MCF 10A (cell line): ENCODE results near the gene AMN1. TPM values are rescaled to one million over a fixed set of nuclear protein-coding genes. Genes with fewer than 3 reads are reported as not detected.

Experiments
- BruUV-seq: library from RNA; stranded (reverse); fragments of 400-500 nt; replicated peaks from 2 replicates; lab custom pipeline; 2021; lab: Mats Ljungman, UMichigan
- CTCF ChIA-PET: fragments of 300-600 bp; sonication (Branson Sonifier 250); formaldehyde crosslinking; extraction: SDS; loops from one replicate; lab custom pipeline; 2021; ENCODE audit warnings: antibody characterized with exemption, inconsistent platforms; lab: Yijun Ruan, JAX
- POLR2A ChIA-PET: fragments of 300-600, 350-650 bp; sonication (Branson Sonifier 250); formaldehyde crosslinking; extraction: SDS; loops from one replicate; lab custom pipeline; 2020; ENCODE audit warnings: antibody characterized with exemption, inconsistent platforms; lab: Yijun Ruan, JAX
- DNase-seq: peaks from one replicate; pipeline ENCODE4 v3.0.0-alpha.2; 2018; ENCODE audit not compliant: unreplicated experiment
- H3K27ac Mint-ChIP-seq: one replicate; pipeline ENCODE4 v1.8.0; 2022; ENCODE audit warnings: mild to moderate bottlenecking, low read depth, mixed read lengths; ENCODE audit not compliant: unreplicated experiment
- H3K27me3 Mint-ChIP-seq: one replicate; pipeline ENCODE4 v1.8.0; 2022; ENCODE audit warnings: mixed read lengths; ENCODE audit not compliant: insufficient read depth, unreplicated experiment
- H3K36me3 Mint-ChIP-seq: one replicate; pipeline ENCODE4 v1.8.0; 2022; ENCODE audit warnings: mild to moderate bottlenecking, moderate library complexity, mixed read lengths; ENCODE audit not compliant: insufficient read depth, unreplicated experiment
- H3K4me1 Mint-ChIP-seq: one replicate; pipeline ENCODE4 v1.8.0; 2022; ENCODE audit warnings: mixed read lengths; ENCODE audit not compliant: insufficient read depth, unreplicated experiment
- H3K4me3 Mint-ChIP-seq: one replicate; pipeline ENCODE4 v1.8.0; 2022; ENCODE audit warnings: mild to moderate bottlenecking, moderate library complexity, mixed read lengths; ENCODE audit not compliant: unreplicated experiment
- H3K9me3 Mint-ChIP-seq: one replicate; pipeline ENCODE4 v1.8.0; 2022; ENCODE audit warnings: mixed read lengths; ENCODE audit not compliant: unreplicated experiment
- CTCF ChIP-seq: fragments of 200-600 bp; IDR thresholded peaks from one replicate; pipeline ENCODE4 v1.8.0; 2022; ENCODE audit warnings: antibody characterized with exemption, mild to moderate bottlenecking; ENCODE audit not compliant: unreplicated experiment
- intact Hi-C: fragments of 100-400 bp; cut with micrococcal nuclease; formaldehyde crosslinking; loops from 2 replicates; pipeline ENCODE4 v1.14.1; 2022
- total RNA-seq: library from RNA; stranded (reverse); gene quantifications from 2 replicates; pipeline ENCODE4 v1.2.3, GENCODE V29; 2022

Gene AMN1
- total RNA-seq, 1 experiment from 2014 or later = 3.0 TPM

DNA sequence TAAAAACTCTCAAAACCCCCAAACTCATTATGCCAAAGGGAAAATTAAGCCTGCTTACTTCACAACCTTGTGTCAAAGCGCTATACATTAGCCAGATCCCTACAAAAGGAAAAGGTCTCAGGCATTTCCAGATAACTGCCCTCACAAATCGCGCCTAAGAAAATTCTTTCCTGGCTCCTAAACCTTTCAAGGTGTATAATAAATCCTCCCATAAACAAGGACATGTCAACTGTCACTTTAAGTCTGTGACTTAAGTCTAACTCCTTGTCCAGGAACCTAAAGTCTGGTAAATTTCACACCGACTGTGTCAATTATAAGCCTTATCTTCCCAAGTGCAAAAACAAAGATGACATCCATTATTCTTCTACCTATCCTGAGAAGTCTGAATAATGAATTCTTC, 73.6 kb downstream of the AMN1 start:
- ChIA-PET POLR2A (no interaction called here), CTCF (interaction anchor here (1.5 kb wide), 1 partner anchor 655 kb away, joined by 4 read pairs; no protein-coding TSS in a partner anchor)
- Mint-ChIP-seq H3K9me3 (no peaks in the 10 kb centered on the region), H3K36me3 (no peaks in the 10 kb centered on the region), H3K27me3 (no peaks in the 10 kb centered on the region), H3K4me1 (peaks cover 9% of the 10 kb centered on the region), H3K27ac (no peak overlapping the region), H3K4me3 (no peak overlapping the region)
- no peak for TF ChIP-seq CTCF
- no TSS peak for BruUV-seq
- intact Hi-C loops = loop anchor here (5.0 to 10.0 kb wide), 3 partner anchors 400 to 1100 kb away; partner anchors contain the start of genes BICD1 and YARS2
- DNase-seq = no peak

DNA sequence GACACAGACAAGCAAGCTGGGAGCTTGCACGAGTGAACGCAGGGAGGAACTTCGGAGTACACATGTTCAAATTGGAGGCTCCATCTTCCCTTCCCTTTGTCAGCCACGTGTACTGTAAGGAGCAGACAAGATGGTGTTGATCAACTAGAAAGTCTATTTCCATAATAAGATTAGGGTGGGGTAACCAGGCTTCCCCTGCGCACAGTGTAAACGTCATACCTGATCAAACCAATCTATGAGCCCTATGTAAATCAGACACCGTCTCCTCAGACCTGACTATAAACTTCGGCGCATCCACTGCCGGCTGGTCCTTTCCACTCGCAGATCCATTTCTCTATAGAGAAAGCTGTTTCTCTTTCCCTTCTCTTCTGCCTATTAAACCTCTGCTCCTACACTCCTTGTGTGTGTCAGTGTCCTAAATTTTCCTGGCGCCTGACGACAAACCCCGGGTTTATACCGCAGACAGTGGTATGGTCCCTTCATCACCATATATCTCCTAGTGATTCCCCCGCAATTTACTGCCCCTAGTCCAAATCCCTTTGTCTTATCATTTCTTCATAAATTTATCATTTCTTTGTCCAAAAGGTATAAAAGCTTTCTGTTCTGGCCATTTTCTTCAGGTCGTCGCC, 76.8 kb downstream of the AMN1 start:
- POLR2A ChIA-PET = interaction anchor here (0.6 to 2.6 kb wide), 5 partner anchors 307 to 682 kb away, joined by 3 to 16 read pairs (median 3); partner anchors contain the start of genes RESF1 and SINHCAF
- intact Hi-C loops = loop anchor here (2.0 to 10.0 kb wide), 3 partner anchors 403 to 1103 kb away; partner anchors contain the start of gene YARS2
- Mint-ChIP-seq H3K36me3 (no peaks in the 10 kb centered on the region), H3K27ac (no peak overlapping the region), H3K27me3 (no peaks in the 10 kb centered on the region), H3K9me3 (no peaks in the 10 kb centered on the region), H3K4me3 (no peak overlapping the region), H3K4me1 (peaks cover 10% of the 10 kb centered on the region)
- CTCF ChIA-PET = interaction anchor here (0.6 to 3.6 kb wide), 22 partner anchors 10 to 1103 kb away, joined by 3 to 49 read pairs (median 5); partner anchors contain the start of gene YARS2
- no TSS peak for BruUV-seq
- DNase-seq = no peak
- no peak for TF ChIP-seq CTCF

DNA sequence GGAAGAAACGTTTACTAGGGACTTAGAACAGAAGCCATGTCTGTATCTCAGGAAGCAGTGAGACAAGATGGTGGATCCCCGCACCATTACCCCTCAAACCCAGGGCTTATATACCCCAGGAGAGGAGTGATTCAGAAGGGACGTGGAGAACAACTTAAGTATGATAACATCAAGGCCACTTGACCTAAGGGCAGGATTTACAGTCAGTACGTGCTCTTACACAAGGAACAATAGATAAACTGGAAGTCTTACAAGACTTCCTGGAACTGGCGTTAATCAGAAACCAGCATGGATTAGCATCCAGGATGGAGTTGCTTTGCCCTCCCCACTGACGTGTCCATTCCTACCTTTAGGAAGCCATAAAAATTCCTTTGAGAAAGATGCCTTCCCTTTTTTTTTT, 77.9 kb downstream of the AMN1 start:
- no TSS peak for BruUV-seq
- Mint-ChIP-seq H3K36me3 (no peaks in the 10 kb centered on the region), H3K4me3 (no peak overlapping the region), H3K4me1 (peaks cover 11% of the 10 kb centered on the region), H3K27ac (no peak overlapping the region), H3K9me3 (no peaks in the 10 kb centered on the region), H3K27me3 (no peaks in the 10 kb centered on the region)
- no peak for TF ChIP-seq CTCF
- CTCF ChIA-PET = interaction anchor here (0.7 kb wide), 1 partner anchor 10 kb away, joined by 4 read pairs; no protein-coding TSS in a partner anchor
- intact Hi-C loops = loop anchor here (10.0 kb wide), 2 partner anchors 404 to 1104 kb away; partner anchors contain the start of gene YARS2
- POLR2A ChIA-PET = no interaction called here
- DNase-seq = no peak

DNA sequence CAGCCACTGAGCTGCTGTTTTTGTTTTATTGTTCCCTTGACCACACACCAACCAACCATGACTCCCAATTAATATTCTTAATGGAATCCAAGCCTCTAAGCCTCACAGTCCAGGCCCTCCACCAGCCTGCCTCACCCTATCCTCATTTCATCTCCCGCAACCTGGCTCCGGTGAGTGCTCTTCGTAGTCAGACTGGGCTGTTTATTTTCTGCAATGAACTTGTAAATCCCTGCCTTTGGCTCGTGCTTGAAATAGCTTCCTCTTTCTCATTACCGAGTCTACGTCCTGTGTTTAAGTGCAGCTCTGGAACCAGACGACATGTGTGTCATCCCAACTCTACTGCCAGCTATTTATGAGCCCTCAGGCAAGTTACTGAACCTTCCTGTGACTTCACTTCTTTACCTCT, 81.7 kb downstream of the AMN1 start:
- no peaks in the 10 kb centered on the region for H3K36me3 Mint-ChIP-seq
- BruUV-seq = no TSS peak
- H3K27me3 Mint-ChIP-seq = no peaks in the 10 kb centered on the region
- CTCF ChIA-PET = interaction anchor here (0.6 to 3.6 kb wide), 7 partner anchors 11 to 1276 kb away, joined by 3 to 19 read pairs (median 4); no protein-coding TSS in a partner anchor
- TF ChIP-seq CTCF = no peak
- H3K27ac Mint-ChIP-seq = peak overlapping the region; percentile 28
- no peaks in the 10 kb centered on the region for H3K9me3 Mint-ChIP-seq
- intact Hi-C loops = no loop called here
- POLR2A ChIA-PET = interaction anchor here (0.6 kb wide), 2 partner anchors 63 to 446 kb away, joined by 3 read pairs; no protein-coding TSS in a partner anchor
- H3K4me3 Mint-ChIP-seq = no peak overlapping the region
- peaks cover 10% of the 10 kb centered on the region for H3K4me1 Mint-ChIP-seq
- peak; percentile 49 for DNase-seq
